Effector memory CD8-positive, alpha-beta T cell (primary cell): Measurements from ENCODE around the gene PTPN21.

Experiments used
- ATAC-seq: fragments of 150-1000 bp; cut with Tn5 transposase; replicated peaks from 2 replicates; pipeline ENCODE4 v1.10.0; 2021; ENCODE audit warnings: mild to moderate bottlenecking, moderate library complexity
- DNase-seq, 3 experiments: peaks; one replicate each; pipeline ENCODE4 v3.0.0; 2021
- H3K27ac Mint-ChIP-seq, 2 donors: one replicate each; pipeline ENCODE4 v1.8.0; 2022; ENCODE audit warnings: mild to moderate bottlenecking in 2 of 2, mixed read lengths in 2 of 2, moderate library complexity in 2 of 2
- H3K27me3 Mint-ChIP-seq, 2 donors: one replicate each; pipeline ENCODE4 v1.8.0; 2022; ENCODE audit warnings: mixed read lengths in 2 of 2
- H3K36me3 Mint-ChIP-seq: one replicate; pipeline ENCODE4 v1.8.0; 2022; ENCODE audit warnings: mild to moderate bottlenecking, moderate library complexity, mixed read lengths; ENCODE audit not compliant: insufficient read depth
- H3K4me1 Mint-ChIP-seq, 2 donors: one replicate each; pipeline ENCODE4 v1.8.0; 2022; ENCODE audit warnings: low read depth in 2 of 2, mixed read lengths in 2 of 2
- H3K4me3 Mint-ChIP-seq, 2 donors: one replicate each; pipeline ENCODE4 v1.8.0; 2022; ENCODE audit warnings: mild to moderate bottlenecking in 2 of 2, mixed read lengths in 2 of 2, moderate library complexity in 2 of 2
- H3K9me3 Mint-ChIP-seq, 2 donors: one replicate each; pipeline ENCODE4 v1.8.0; 2022; ENCODE audit warnings: mixed read lengths in 2 of 2

Gene PTPN21

DNA sequence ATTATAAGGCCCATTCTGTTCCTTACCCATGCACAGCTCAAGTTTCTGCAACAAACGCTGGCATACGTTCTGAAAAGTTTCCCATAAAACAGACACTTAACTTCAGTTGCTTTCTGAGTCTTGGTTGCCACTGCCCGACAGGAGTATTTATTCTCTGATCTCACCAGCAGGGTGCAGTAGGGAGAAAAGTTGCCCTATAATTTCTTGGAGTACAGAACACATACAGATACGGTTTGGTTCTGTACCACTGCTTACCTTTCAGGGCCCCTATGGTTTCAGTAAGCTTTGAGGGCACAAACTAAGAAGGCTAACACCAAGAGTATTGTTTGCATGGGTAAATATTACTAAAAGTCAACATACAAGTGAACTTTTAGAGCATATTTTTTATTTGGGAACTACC, 91.5 kb downstream of the PTPN21 start:
- ATAC-seq (no peak), DNase-seq (peak in 1 of 3 experiments; percentile 3)
- Mint-ChIP-seq H3K4me3 (no peak overlapping the region), H3K27me3 (no peaks in the 10 kb centered on the region), H3K9me3 (no peaks in the 10 kb centered on the region), H3K4me1 (no peaks in the 10 kb centered on the region), H3K27ac (no peak overlapping the region), H3K36me3 (peaks cover 4% of the 10 kb centered on the region)

DNA sequence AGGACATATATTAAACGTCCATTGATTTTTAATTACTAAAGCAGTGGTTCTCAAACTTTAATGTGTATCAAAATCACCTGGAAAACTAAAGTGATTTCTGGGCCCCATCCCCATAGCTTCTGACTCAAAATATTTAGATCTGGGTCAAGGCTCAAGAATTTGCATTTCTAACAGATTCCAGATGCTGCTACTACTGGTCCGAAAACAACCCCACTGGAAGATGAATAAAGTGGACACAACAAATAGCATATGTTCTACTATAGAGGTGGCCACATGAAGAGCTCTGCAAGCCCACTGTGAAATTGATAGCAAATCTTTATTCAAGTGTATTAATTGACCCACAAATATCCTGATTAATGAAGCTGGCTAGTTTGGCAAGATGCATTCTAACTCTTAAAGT, 99.9 kb downstream of the PTPN21 start:
- Mint-ChIP-seq H3K9me3 (peaks cover 1 to 5% of the 10 kb centered on the region in 2 donors), H3K4me1 (no peaks in the 10 kb centered on the region), H3K4me3 (no peak overlapping the region), H3K27me3 (no peaks in the 10 kb centered on the region), H3K27ac (no peak overlapping the region), H3K36me3 (no peaks in the 10 kb centered on the region)
- DNase-seq, result no peak
- ATAC-seq, result no peak

- ATAC-seq (no peak), DNase-seq (no peak)
- Mint-ChIP-seq H3K36me3 (no peaks in the 10 kb centered on the region), H3K9me3 (peaks cover under 1 to 12% of the 10 kb centered on the region in 2 donors), H3K4me1 (no peaks in the 10 kb centered on the region), H3K4me3 (no peak overlapping the region), H3K27ac (no peak overlapping the region), H3K27me3 (no peaks in the 10 kb centered on the region)
Measured at GRCh38 chr14:88452231-88452630, 102.6 kb downstream of the PTPN21 start.

DNA sequence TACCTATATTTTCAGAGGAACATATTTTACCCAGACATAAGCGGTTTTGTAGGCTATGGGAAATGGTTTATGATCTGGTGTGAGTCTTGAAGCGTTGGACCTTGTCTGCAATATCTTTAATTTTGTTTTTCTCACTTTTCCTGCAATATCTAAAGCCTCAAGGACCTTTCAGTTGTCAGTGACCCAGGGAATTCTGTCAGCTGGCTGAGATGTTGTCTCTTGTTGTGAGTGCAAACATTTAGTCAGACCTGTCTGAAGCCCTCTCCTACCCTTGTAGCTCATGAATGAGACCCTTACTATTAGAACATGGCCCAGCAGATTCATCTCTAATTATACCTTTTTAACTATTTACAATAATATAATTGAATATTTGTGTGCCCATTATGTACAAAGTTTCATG, 115.7 kb downstream of the PTPN21 start:
- peaks cover 0 to 2% of the 10 kb centered on the region in 2 donors for H3K9me3 Mint-ChIP-seq
- ATAC-seq, result no peak
- H3K36me3 Mint-ChIP-seq, result no peaks in the 10 kb centered on the region
- no peak overlapping the region for H3K4me3 Mint-ChIP-seq
- H3K27me3 Mint-ChIP-seq, result no peaks in the 10 kb centered on the region
- no peaks in the 10 kb centered on the region for H3K4me1 Mint-ChIP-seq
- no peak overlapping the region for H3K27ac Mint-ChIP-seq
- DNase-seq, result no peak

- no peaks in the 10 kb centered on the region for H3K36me3 Mint-ChIP-seq
- no peaks in the 10 kb centered on the region for H3K4me1 Mint-ChIP-seq
- no peak overlapping the region for H3K27ac Mint-ChIP-seq
- no peaks in the 10 kb centered on the region for H3K9me3 Mint-ChIP-seq
- DNase-seq, result no peak
- no peak for ATAC-seq
- no peak overlapping the region for H3K4me3 Mint-ChIP-seq
- no peaks in the 10 kb centered on the region for H3K27me3 Mint-ChIP-seq
Measured at GRCh38 chr14:88437658-88438057, 117.1 kb downstream of the PTPN21 start.

DNA sequence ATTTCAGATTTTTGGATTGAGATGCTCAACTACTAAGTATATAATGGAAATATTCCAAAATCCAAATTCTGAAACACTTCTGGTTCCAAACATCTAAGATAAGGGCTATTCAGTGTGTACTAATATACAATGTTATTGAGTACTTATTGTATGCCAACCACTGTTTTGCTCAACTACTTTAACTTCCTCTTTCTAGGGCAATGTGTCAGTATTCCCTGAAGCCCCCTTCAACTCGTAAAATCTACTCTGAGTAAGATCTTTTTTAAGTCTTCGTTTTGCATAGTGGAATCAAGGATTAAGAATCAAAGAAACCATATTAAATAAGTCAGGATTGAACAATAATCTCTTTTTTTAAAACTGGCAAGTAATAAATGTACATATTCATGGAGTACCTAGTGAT, 123.8 kb downstream of the PTPN21 start:
- DNase-seq (no peak), ATAC-seq (no peak)
- no peaks in the 10 kb centered on the region for H3K9me3 Mint-ChIP-seq
- no peaks in the 10 kb centered on the region for H3K4me1 Mint-ChIP-seq
- H3K4me3 Mint-ChIP-seq, result no peak overlapping the region
- H3K36me3 Mint-ChIP-seq, result no peaks in the 10 kb centered on the region
- no peaks in the 10 kb centered on the region for H3K27me3 Mint-ChIP-seq
- no peak overlapping the region for H3K27ac Mint-ChIP-seq

- ATAC-seq, result no peak
- no peaks in the 10 kb centered on the region for H3K36me3 Mint-ChIP-seq
- no peak overlapping the region for H3K4me3 Mint-ChIP-seq
Measured at GRCh38 chr14:88426271-88426670, 128.5 kb downstream of the PTPN21 start.

GRCh38 chr14:88424573-88424972, 130.2 kb downstream of the PTPN21 start:
- Mint-ChIP-seq H3K4me3 (no peak overlapping the region), H3K27ac (no peak overlapping the region), H3K36me3 (peaks cover under 1% of the 10 kb centered on the region), H3K27me3 (no peaks in the 10 kb centered on the region), H3K4me1 (no peaks in the 10 kb centered on the region), H3K9me3 (no peaks in the 10 kb centered on the region)
- ATAC-seq, result no peak
- DNase-seq, result no peak

More at GRCh38 chr14:88426271-88426670, 128.5 kb downstream of the PTPN21 start:
- Mint-ChIP-seq H3K27ac (no peak overlapping the region), H3K4me1 (no peaks in the 10 kb centered on the region), H3K9me3 (no peaks in the 10 kb centered on the region), H3K27me3 (no peaks in the 10 kb centered on the region)
- DNase-seq, result no peak

DNA sequence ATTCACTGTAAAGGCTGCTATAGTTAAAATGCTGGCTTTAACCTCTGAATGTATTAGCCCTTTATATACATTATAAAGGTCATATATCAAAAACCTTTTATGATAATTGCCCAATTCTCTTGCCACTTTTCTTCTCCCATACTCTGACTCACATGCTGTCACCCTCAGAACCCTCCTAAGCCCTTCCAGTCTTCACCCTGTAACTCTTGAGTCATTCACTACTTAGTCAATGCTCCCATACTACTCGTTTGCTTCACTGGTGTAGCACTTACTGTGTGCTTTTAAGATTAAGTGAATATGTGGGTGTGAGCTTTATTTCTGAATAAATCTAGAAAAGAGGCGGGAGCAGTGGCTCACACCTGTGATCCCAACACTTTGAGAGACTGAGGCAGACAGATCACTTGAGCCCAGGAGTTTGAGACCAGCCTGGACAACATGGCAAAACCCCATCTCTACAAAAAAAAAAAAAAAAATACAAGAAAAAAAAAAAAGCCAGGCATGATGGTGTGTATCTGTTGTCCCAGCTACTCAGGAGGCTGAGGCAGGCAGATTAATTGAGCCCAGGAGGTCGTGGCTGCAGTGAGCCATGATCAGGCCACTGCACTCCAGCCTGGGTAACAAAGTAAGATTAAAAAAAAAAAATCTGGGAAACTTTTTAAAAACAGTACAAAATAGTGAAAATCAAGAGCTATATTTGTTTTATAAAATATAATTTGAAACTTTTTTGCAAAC, 131.7 kb downstream of the PTPN21 start:
- no peak for DNase-seq
- Mint-ChIP-seq H3K9me3 (no peaks in the 10 kb centered on the region), H3K36me3 (peaks cover 4% of the 10 kb centered on the region), H3K27ac (no peak overlapping the region), H3K27me3 (no peaks in the 10 kb centered on the region), H3K4me1 (no peaks in the 10 kb centered on the region), H3K4me3 (no peak overlapping the region)
- no peak for ATAC-seq

DNA sequence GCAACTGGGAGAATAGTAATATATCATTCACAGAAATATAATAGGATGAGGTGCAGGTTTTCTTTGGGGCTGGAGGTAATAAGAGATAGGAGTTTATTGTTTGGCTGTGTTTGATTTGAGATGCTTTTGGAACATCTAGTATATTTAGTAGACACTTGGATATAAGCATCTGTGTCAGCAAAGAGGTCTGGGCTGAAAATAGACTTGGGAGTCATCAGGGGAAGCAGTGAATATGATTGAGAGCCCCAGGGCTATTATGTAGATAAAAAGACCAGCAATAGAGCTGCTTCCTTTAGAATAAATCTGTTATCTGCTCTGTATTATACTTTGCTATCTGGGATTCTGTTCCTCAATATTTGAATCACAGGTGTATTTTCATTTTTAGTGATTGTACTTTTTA, 132.8 kb downstream of the PTPN21 start:
- H3K27me3 Mint-ChIP-seq, result no peaks in the 10 kb centered on the region
- DNase-seq (no peak), ATAC-seq (no peak)
- no peak overlapping the region for H3K27ac Mint-ChIP-seq
- H3K4me1 Mint-ChIP-seq, result no peaks in the 10 kb centered on the region
- H3K4me3 Mint-ChIP-seq, result no peak overlapping the region
- peaks cover 4% of the 10 kb centered on the region for H3K36me3 Mint-ChIP-seq
- H3K9me3 Mint-ChIP-seq, result no peaks in the 10 kb centered on the region

DNA sequence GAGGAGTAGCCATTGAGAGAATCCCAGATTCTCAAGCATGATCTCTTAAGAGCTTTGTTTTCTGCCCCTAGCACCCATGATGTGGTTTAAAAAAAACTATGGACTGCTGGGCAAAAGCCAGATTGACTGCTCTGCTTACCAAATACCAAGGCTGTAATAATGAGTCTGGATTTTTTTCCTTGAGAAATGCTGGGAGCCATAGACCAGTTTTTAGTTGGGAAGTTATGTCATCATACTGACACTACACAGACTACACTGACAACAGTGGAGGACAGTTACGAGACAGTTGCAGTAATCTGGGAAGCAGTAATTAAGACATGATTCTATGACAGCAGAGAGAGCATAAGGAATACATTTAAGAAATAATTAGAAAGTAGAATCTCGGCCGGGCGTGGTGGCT, 133.5 kb downstream of the PTPN21 start:
- no peaks in the 10 kb centered on the region for H3K27me3 Mint-ChIP-seq
- ATAC-seq (no peak), DNase-seq (no peak)
- no peaks in the 10 kb centered on the region for H3K4me1 Mint-ChIP-seq
- H3K27ac Mint-ChIP-seq, result no peak overlapping the region
- peaks cover 4% of the 10 kb centered on the region for H3K36me3 Mint-ChIP-seq
- no peak overlapping the region for H3K4me3 Mint-ChIP-seq
- no peaks in the 10 kb centered on the region for H3K9me3 Mint-ChIP-seq

DNA sequence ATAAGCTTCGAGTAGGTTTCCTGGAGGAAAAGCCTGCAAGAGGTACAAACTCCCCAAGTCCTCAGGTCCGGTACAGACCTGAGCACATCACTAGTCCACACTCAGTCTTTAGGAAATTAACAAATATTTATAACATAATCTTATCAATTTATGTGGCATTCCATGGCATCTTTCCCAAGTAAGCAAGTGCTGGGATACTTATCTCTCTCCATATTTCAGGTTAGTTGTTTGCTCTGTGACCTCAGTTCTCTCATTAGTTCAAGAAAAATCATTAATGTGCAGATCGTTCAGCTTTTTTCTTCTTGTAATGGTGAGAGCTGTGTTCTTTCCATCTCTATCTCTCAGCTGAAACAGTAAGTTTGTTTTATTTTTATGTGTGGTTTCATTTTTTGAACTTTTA, 134.6 kb downstream of the PTPN21 start:
- Mint-ChIP-seq H3K27me3 (no peaks in the 10 kb centered on the region), H3K36me3 (peaks cover 4% of the 10 kb centered on the region), H3K4me1 (no peaks in the 10 kb centered on the region), H3K4me3 (no peak overlapping the region), H3K9me3 (peaks cover 0 to 3% of the 10 kb centered on the region in 2 donors), H3K27ac (no peak overlapping the region)
- DNase-seq, result no peak
- no peak for ATAC-seq

GRCh38 chr14:88417594-88417993, 137.2 kb downstream of the PTPN21 start:
- Mint-ChIP-seq H3K4me1 (no peaks in the 10 kb centered on the region), H3K27ac (no peak overlapping the region), H3K9me3 (peaks cover 3 to 7% of the 10 kb centered on the region in 2 donors), H3K36me3 (peaks cover 4% of the 10 kb centered on the region), H3K27me3 (no peaks in the 10 kb centered on the region), H3K4me3 (no peak overlapping the region)
- no peak for DNase-seq
- no peak for ATAC-seq
